GM18861 (cell line): ENCODE measurements around the gene MINDY3.
"Not testable (repeated sequence)": the region's sequence is repeated elsewhere in the genome, so short reads cannot be mapped to it uniquely, and the experiment has no call there.

ENCODE experiments used
- ATAC-seq: cut with Tn5 transposase; IDR thresholded peaks from one replicate; pipeline ENCODE4 v1.9.1; 2021; ENCODE audit not compliant: unreplicated experiment

MINDY3 gene

DNA sequence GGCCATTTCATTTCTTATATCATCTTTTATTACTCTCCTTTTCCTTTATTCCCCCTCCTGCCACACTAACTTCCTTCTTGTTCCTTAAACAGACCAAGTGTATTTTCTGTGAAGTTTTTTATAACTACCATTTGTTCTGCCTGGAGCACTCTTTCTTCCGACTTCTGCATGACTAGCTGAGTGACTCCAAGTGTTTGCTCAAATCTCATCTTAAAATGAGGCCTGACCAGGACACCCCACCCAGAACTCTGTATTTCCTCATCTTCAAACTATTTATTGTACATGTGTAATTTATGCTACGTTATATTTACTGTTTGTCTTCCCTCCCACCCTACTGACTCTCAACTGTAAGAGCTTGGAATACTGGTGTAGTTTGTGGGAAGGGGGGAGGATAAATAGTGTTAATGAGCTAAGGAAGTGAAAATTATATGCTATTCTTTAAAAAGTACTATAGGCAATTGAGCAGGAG, 3.2 kb downstream of the MINDY3 start:
- ATAC-seq: no peak

- no peak for ATAC-seq
Observed at GRCh38 chr10:15856328-15857015, 3.8 kb downstream of the MINDY3 start.

GRCh38 chr10:15853800-15854199, 6.5 kb downstream of the MINDY3 start:
- ATAC-seq: no peak

GRCh38 chr10:15852111-15852557, 8.2 kb downstream of the MINDY3 start:
- ATAC-seq: no peak

DNA sequence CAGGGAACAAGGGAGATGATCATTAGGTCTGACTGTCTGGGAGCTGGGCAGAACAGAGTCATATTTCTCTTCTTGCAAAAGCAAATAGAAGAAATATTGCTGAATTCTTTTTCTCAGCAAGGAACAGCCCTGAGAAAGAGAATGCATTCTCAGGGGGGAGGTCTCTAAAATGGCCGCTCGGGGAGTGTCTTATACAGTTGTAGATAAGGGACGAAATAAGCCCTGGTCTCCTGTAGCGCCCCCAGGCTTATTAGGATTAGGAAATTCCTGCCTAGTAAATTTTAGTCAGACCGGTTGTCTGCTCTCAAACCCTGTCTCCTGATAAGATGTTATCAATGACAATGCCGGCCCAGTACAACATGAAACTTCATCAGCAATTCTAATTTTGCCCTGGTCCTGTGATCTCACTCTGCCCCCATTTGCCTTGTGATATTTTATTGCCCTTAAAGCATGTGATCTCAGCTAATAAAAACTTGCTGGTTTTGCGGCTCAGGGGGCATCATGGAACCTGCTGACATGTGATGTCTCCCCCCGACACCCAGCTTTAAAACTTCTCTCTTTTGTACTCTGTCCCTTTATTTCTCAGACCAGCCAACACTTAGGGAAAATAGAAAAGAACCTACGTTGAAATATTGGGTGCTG, 9.8 kb downstream of the MINDY3 start:
- ATAC-seq: not testable (repeated sequence)

- ATAC-seq: no peak
Observed at GRCh38 chr10:15849316-15849715, 11.0 kb downstream of the MINDY3 start.

GRCh38 chr10:15847481-15847880, 12.8 kb downstream of the MINDY3 start:
- no peak for ATAC-seq

- ATAC-seq: no peak
Observed at GRCh38 chr10:15844517-15844916, 15.8 kb downstream of the MINDY3 start.

DNA sequence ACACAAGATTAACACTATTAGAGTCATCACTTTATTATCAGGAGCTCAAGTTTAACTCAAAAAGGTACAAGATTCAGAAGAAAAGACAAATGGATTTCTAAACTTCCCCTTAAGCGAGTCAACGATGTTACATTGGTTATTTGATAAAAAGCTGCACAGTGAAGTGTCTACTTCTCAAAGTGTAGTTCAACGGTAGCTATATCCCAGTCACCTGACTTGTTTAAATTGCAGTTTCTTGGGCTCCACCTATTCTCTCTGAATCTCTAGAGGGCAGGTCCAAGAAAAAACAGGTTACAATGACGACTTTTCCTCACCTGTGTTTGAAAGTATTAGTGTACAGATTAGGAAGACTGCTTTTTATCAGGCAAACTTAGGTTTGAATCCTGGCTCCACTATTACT, 16.6 kb downstream of the MINDY3 start:
- ATAC-seq: no peak

- no peak for ATAC-seq
Observed at GRCh38 chr10:15842556-15843169, 17.6 kb downstream of the MINDY3 start.

GRCh38 chr10:15841696-15842095, 18.6 kb downstream of the MINDY3 start:
- no peak for ATAC-seq

DNA sequence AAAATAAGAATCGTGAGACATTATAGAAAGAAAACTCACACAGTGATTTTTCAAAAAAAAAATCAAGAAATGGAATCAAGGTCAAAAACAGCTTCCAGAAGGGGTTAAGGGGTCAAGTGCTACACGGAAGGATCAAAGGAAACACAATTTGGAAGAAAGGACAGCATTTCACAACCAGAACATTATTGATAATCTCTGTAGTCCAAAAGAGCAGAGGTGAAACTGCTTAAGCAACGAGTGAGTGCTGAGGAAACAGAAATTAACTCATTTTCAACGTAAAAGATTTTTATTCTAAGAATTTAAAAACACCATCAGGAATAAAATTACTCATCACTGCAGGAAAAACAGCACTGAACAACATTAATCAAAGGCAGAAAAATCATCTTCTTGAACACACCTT, 23.5 kb downstream of the MINDY3 start:
- no peak for ATAC-seq

DNA sequence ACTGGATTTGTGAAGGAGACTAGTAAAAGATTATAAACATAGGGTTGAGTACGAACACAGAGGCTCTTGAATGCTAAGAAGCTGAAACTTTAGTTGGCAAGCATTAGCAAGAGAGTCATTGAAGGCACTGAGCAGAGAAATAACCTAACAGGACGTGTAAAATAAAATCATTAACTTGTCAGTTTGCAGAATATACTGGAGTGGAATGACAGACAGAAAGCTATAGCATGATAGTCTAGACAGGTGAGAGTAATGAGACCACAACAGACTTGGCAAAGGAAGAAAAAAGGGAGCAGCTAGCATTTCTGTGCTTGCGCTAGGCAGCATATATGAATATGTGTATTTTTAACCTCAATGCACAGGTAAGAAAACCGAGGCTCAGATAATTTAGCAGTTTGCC, 30.8 kb downstream of the MINDY3 start:
- no peak for ATAC-seq

DNA sequence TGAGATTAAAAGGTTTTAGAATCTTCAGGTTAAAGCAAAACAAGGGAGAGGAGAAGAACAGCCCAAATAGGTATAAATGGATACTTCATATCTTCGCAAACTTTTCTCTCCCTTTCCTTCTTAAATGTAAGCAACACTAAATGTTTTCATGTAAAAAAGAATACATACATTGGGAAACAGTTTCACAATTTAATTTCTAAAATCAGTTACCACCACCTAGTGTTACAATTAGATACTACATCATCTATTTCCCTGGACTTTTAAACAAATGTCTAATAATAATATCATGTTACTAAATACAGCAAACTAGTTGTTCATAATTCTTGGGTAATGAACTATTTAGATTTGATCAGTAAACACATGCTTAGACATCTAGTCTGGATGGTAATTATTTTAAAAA, 35.8 kb downstream of the MINDY3 start:
- no peak for ATAC-seq

GRCh38 chr10:15822131-15822530, 38.2 kb downstream of the MINDY3 start:
- no peak for ATAC-seq

DNA sequence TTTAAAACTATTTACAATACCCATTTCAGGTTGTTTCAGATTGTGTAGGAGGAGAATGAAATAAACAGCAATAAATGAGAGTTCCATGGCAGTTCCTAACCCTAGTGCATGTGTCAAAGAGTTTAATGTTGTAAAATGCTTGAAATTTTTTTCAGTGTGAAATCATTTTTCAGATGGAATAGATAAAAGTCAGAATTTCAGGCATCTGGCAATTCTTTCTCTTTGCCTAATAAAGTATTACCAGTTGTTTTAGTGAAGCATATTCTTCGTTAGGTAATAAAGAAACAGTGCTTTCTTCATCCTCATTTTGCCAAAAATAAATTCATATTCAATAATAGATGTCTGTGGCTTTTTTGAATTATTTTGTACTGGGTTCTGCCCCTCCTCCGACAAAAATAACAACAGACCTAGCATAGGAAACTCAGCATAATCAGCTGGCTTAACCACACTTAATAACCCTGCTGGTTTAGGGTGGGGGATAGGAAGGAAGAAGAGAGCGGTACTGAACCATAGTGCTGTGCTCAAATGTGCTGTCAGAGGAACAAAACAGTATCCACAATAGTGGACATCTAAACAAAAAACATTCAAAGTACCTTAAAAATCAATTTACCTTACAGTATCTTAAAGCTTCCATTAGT, 39.1 kb downstream of the MINDY3 start:
- no peak for ATAC-seq

- ATAC-seq: no peak
Observed at GRCh38 chr10:15817409-15818046, 42.8 kb downstream of the MINDY3 start.

DNA sequence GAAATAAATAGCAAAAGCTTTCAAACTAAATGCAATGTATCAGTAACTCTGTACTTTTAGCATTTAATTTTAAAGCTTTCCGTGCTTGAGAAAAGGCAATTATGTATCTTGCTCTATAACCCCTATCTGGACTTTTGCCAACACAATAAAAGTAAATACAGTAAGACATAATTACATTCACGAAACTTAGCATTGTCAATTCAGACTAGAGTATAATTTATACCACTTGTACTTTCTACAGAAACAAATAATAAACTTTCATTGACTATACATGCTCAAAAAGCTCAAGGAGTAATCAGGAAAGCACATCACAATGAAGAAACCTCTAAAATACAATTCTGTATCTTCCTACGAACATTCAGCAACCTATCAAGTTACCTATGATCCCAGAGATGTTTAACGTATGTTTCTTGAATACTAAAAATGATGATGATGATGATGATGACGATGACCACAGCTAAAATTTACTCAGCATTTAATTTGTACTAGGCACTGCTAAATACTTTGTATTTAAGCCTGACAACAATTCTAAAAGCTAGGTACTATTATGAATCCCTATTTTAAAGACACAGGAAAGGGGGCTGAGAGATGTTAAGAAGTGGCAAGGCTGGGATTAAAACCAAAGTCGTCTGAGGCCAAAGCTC, 44.9 kb downstream of the MINDY3 start:
- no peak for ATAC-seq

GRCh38 chr10:15814565-15814964, 45.7 kb downstream of the MINDY3 start:
- no peak for ATAC-seq

DNA sequence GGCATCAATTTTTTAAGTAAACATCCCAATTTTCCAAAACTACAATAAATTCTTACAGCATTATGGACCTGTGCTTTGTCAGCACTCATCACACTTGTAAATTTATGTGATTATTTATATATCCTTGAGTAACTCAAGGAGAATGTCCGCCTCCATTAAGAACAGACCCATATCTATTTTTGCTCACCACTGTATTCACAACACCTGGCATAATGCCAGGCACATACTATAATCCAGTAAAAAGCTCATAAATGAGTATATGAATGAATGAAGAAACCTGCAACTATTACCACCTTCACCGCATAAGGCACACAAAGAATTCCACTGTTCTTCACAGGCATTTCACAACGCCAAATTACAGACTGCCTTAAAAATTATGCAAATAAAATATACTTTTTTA, 46.9 kb downstream of the MINDY3 start:
- ATAC-seq: no peak

GRCh38 chr10:15809450-15809849, 50.9 kb downstream of the MINDY3 start:
- ATAC-seq: no peak
